Measurements from ENCODE around the gene PTEN. TPM values are rescaled to one million over a fixed set of nuclear protein-coding genes. Genes with fewer than 3 reads are reported as not detected.
"Not testable (repeated sequence)": the region's sequence is repeated elsewhere in the genome, so short reads cannot be mapped to it uniquely, and the experiment has no call there.

Gene PTEN
- total RNA-seq: 86.1 and 94.5 TPM in 2 replicates

DNA sequence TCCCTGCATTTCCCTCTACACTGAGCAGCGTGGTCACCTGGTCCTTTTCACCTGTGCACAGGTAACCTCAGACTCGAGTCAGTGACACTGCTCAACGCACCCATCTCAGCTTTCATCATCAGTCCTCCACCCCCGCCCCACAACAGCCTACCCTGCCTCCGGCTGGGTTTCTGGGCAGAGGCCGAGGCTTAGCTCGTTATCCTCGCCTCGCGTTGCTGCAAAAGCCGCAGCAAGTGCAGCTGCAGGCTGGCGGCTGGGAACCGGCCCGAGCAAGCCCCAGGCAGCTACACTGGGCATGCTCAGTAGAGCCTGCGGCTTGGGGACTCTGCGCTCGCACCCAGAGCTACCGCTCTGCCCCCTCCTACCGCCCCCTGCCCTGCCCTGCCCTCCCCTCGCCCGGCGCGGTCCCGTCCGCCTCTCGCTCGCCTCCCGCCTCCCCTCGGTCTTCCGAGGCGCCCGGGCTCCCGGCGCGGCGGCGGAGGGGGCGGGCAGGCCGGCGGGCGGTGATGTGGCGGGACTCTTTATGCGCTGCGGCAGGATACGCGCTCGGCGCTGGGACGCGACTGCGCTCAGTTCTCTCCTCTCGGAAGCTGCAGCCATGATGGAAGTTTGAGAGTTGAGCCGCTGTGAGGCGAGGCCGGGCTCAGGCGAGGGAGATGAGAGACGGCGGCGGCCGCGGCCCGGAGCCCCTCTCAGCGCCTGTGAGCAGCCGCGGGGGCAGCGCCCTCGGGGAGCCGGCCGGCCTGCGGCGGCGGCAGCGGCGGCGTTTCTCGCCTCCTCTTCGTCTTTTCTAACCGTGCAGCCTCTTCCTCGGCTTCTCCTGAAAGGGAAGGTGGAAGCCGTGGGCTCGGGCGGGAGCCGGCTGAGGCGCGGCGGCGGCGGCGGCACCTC lies at the start of gene PTEN, which contains the start of gene KLLN:
Gene PTEN (plus strand): TSS at position 573 of the 891 bp plus-strand sequence. CDS start 845 bp downstream, outside the sequence.
Gene KLLN (minus strand): TSS at position 481 of the 891 bp plus-strand sequence. CDS start 1,046 bp downstream, outside the sequence.
- intact Hi-C loops (cut with micrococcal nuclease): loop anchor here (1.0 to 10.0 kb wide), 8 partner anchors 54 to 972 kb away; partner anchors contain the start of genes GLUD1, PAPSS2 and SHLD2

DNA sequence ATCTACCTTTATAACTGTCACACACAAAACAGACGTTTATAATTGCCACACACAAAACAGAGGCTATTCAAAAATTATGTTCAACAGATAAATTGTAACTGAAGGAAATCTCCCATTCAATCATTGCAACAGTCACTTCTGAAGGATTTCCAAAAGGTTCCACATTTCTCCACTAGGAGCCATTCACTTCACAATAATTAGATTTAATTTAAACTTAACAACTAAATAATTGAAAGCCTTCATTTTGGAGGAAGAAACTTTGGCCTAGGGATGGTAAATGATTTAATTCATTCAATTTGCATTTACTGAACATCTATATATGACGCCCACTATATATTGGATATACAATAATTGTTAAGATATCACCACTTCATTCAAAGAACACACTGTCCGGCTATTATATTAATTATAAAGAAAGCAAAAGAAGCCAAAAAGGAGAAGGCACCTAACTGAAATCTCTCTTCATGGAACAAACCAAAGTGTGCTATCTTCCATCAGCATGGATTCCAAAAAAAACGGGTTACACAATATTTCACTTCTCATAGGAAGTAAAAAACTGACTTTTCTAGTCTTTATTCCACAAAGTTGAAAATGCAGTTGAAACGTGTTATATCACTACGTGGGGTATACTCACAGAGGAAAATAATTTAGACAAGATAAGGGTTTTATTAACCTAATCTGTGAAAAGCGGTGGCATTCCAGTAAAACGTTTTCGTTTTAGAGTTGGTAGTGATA lies 47.1 kb upstream of the PTEN start:
- intact Hi-C loops (cut with micrococcal nuclease): loop anchor here (5.0 to 10.0 kb wide), 4 partner anchors 34 to 722 kb away; partner anchors contain the start of genes GLUD1 and SHLD2

DNA sequence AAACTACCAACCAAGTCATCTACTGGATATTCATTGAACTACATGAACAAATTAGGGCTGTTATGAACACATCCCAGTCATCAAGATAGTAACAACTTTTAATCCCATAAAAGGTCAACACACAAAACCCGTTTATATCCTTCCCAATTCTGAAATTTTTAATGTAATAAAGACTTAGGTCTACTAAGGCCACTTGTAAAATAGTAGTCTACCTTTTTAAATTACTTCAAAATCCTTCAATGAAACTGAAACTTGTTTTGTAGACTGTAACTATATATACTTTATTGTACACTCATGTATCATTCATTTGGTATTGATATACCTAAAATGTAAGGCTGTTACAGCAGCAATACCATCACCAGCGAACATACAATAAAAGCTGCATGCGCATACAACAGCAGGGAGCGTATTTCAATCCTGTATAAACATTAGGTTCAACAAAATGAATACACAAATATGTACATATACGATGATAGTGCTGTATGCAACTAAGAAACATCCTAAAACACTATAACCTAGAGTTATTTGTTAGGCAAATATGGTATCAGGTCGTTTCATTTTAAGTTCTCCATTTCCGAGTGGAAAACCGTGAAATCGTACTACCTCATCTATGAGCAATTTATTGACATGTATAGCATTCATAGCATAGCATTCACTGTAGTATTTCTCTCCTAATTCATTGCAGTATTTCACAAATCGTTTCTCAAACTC lies 46.4 kb upstream of the PTEN start:
- intact Hi-C loops (cut with micrococcal nuclease): loop anchor here (5.0 to 10.0 kb wide), 4 partner anchors 35 to 722 kb away; partner anchors contain the start of genes GLUD1 and SHLD2

DNA sequence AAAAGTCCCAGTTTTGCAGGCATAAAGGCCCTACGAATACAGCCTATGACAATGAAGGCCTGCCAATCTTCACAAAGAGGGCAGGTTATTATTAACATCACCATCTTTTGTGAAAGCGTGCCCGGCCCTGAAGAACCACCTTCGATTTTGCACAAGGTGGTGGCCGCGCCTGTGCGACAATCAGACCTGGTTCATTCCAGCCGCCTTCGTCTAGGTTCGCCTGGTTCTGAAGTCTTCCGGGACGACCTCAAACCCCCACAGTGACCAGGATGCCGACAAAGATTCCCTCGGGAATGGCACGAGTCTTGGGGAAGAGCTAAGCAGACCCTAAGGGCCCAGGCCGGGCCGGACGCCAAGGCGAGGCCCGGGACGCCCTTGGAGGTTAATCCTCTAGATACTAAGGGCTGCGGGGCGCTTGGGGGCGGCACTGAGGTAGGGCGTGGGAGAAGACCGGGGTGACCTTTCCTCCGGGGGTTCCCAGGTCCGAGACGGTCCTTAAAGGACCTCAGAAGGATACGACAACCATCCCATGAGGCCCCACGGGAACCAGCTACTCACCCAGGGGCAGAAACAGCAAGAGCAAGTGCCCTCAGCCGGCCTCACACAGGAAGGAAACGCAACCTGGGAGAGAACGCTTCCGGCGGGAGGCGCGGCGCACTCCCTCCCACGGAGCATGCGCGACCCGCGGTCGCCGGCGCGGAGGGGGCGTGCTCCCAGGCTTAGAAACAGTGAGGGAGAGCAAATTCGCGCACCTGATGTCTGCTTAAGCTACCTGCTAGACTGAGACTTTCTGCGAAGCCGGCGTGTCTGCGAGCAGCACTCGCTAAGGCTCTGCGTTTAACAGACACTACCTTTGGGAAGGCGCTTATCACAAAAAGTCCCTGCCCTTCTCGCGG lies 45.6 kb upstream of the PTEN start, which contains the start of gene ATAD1:
Gene ATAD1 (minus strand): TSS at position 618 of the 896 bp plus-strand sequence. CDS start 3,627 bp downstream, outside the sequence.
- intact Hi-C loops (cut with micrococcal nuclease): loop anchor here (1.0 to 10.0 kb wide), 6 partner anchors 36 to 735 kb away; partner anchors contain the start of genes GLUD1 and SHLD2

DNA sequence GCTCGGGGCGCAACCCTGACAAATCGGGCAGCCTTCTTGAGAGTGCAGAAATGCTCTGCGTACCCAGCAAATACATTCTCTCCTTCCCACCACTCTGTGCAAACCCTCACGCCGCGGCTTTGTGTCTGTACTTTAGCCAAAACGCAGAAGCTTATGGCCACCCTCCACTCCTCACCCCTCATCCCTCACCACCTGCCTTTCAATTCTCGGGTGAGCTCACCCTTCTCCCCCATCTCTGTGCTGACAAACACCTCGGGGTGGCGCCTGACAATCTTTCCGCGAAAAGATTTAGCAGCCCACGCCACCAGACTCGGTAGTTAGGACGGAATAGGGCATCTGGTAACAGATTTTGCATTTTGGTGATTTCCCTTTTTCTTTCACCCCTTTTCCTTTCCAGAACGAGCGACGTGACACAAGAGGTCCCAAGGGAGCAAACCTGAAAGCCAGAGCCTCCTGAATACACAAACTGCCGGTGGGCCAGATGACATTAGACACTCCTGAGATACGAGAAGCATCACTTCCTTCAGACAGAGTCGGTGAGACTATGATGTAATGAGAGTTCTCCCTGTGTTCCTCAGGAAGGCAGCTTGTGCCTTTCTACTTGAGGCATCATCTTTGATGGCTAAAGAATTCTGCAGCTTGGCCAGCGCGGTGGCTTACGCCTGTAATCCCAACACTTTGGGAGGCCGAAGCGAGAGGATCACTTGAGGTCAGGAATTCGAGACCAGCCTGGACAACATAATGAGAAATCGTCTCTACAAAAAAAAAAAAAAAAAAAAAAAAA lies 44.7 kb upstream of the PTEN start:
- intact Hi-C loops (cut with micrococcal nuclease): loop anchor here (1.0 to 10.0 kb wide), 6 partner anchors 36 to 735 kb away; partner anchors contain the start of genes GLUD1 and SHLD2

DNA sequence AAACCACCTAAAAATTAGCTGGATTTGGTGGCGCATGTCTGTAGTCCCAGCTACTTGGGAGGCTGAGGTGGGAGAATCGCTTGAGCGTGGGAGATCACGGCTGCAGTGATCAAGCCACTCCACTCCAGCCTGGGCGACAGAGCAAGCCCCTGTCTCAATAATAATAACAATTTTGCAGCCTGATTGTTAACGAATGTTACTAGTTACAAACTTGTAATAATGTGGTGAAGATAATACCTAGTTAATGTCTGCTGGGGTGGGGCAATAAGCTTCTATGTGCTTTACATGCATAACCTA lies 44.2 kb upstream of the PTEN start:
- intact Hi-C loops (cut with micrococcal nuclease): loop anchor here (5.0 to 10.0 kb wide), 4 partner anchors 37 to 724 kb away; partner anchors contain the start of genes GLUD1 and SHLD2

DNA sequence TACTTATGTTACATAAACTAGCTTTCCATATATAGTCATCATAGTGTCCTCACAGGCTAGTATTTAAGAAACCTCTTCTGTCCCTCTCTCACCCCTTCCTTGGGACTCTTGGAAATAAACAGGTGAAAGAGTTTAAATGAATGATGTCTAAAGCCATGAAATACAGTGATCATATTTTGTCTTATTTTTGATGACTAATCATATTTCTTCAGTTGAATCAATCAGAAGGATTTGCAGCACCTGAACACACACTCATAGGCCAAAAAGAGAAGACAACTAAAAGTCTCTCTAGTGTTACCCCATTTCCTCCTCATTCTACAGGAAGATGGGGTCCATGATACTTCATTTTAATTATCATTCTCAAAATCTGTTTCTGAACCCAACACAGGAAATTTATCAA lies 36.8 kb upstream of the PTEN start:
- intact Hi-C loops (cut with micrococcal nuclease): no loop called here

DNA sequence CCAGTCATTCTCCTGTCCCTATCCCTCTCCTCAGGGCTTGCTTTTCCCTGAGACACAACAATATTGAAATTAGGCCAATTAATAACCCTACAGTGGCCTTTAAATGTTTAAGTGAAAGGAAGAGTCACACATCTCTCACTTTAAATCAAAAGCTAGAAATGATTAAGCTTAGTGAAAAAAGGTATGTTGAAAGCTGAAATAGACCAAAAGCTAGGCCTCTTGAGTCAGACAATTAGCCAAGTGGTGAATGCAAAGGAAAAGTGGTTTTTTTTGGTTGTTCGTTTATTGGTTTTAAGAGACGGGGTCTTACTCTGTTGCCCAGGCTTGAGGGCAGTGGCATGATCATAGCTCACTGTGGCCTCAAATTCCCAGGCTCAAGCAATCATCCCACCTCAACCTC lies 35.7 kb upstream of the PTEN start:
- intact Hi-C loops (cut with micrococcal nuclease): no loop called here

DNA sequence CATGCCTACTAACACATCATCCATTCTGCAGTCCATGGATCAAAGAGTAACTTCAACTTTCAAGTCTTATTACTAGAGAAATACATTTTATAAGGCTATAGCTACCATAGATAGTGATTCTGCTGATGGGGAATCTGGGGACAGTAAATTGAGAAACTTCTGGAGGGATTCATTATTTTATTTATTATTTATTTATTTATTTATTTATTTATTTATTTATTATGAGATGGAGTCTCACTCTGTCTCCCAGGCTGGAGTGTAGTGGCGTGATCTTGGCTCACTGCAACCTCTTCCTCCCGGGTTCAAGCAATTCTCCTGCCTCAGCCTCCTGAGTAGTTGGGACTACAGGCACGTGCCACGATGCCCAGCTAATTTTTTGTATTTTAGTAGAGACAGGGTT lies 34.4 kb upstream of the PTEN start:
- intact Hi-C loops (cut with micrococcal nuclease): not testable (repeated sequence)

DNA sequence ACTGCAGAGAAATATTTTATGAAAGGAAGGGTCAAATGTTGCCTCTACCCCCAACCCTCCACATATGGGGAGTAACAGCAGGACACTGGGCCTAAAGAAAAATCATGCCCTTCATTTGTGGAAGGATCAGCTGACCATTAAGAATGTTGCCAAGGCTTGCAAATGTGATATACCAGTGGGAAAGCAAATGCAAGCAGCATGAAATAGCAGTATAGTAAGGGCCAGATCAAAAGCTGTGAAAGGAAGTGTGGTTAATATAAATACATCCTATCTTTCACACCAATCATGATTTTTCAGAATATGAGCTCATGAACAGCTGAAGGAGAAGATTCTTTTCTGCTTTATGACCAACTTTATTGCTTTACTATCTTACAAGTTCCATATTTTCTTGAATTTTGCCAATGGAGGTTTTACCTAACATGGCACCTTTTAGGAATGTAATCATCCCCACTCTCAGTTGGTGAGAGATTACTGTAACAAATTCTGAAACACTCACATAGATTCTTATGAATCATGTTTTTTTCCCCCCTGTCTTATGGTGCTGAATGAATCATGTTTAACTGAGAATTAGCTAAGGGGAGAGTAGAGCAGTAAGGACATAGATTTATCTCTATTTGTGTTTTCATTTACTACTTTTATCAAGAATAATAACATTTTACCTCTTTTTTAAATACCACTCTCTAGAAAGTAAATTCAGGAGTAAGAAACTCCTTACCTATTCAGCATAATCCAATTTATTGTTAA lies 33.3 kb upstream of the PTEN start:
- intact Hi-C loops (cut with micrococcal nuclease): no loop called here

DNA sequence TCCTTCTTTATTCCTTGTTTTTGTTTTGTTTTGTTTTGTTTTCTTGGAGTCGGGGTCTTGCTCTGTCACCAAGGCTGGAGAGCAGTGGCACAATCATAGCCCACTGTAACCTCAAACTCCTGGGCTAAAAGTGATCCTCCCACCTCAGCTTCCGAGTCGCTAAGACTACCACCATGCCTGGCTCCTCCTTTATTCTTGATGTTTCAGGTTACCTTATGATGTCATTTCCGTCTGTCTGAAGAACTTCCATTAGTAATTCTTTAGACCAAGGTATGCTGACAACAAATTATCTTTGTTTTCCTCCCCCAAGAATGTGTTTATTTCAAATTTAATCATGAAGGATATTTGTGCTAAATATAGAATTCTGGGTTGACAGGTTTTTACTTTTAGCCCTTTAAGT lies 27.3 kb upstream of the PTEN start:
- intact Hi-C loops (cut with micrococcal nuclease): no loop called here

DNA sequence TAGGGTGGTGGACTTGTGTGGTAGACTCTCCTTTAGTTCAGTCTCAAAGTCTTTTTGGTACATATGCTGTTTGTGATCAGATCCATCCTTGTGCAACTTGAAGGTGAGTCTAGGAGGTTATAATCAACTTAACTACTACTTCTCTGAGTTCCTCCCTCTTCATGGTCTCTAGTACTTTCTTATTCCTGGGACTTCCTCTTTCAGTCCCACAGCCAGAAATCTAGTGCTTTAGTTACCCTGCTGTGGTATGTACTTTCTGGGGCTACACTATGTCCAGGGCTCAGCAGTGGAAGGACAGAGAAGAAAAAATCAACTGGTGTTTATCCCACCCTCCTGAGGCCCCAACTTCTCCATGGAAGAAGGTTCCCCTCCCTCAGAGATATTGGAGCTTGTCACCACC lies 26.0 kb upstream of the PTEN start:
- intact Hi-C loops (cut with micrococcal nuclease): no loop called here

DNA sequence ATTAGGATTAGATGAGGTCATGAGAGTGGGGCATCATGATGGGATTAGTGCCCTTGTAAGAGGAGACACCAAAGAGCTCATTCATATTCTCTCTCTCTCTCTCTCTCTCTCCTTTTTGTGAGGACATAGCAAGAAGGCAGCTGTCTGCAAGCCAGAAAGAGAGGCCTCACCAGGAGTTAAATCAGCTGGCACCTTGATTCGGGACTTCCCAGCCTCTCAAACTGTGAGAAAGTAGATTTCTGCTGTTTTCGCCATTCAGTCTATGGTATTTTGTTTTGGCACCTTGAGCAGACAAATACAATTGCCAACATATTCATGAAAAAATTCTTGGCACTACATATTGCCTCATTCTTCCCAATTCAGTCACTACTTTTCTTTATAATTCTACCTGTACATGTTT lies 24.8 kb upstream of the PTEN start:
- intact Hi-C loops (cut with micrococcal nuclease): no loop called here

DNA sequence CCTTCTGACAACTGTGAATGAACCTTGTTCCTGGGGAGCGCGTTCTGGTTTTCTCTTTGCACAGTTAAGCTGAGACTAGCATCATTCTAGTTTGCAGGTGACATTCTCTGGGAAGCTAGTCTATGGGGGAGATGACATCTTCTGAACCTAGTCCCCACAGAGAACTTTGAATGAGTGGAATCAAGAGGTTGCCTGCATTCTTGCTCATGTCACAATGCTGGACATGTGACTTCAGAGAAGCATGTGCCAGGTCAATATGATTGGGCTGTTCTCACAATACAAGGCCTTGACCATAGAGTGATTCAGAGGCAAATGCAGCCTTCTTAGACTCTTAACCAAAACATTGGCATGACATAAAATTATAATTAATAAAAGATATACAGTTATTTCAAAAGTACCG lies 22.2 kb upstream of the PTEN start:
- intact Hi-C loops (cut with micrococcal nuclease): no loop called here

DNA sequence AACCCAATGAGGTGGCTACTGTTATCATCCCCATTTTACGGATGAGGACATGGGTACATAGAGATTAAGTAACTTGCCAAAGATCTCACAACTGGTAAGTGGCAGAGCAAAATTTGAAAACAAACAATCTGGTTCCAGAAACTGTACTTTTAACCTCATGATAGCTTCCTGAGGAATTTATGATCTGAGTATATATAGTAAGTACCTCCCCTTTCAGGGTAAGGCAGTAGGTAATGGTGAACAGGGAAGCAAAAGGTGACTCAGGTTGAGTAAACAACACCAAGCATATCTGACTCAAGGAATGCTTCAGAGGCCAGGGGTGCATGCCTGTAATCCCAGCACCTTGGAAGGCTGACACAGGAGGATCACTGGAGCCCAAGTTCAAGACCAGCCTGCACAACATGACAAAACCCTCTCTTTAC lies 21.2 kb upstream of the PTEN start:
- intact Hi-C loops (cut with micrococcal nuclease): no loop called here

DNA sequence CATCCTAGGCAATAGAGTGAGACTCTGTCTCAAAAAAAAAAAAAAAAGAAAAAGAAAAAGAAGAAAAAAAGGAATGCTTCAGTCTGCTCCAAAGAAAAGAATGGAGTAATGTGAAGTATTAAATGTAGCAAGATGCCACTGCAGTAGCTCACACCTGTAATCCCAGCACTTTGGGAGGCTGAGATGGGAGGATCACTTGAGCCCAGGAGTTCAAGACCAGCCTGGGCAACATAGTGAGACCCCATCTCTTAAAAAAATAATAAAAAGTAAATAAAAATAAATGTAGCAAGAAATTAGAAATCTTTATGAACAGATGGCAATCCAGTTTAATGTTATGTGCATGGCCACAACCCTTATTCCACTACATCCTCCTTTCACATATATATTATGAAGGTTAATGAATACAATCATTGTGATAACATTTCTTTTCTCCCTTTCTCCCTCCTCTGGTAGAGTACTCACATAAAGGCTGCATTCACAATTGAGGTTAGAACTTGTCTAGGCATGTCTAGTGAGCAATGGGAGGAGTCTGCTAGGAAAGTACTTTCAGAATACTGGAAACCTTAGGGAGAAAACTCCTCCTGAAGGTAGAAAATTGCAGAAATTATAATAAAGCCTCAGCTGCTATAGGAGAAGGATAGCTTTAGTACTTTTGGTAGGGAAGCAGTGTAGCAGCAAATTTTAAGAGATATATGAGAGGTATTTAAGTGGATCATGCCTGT lies 20.5 kb upstream of the PTEN start:
- intact Hi-C loops (cut with micrococcal nuclease): no loop called here

DNA sequence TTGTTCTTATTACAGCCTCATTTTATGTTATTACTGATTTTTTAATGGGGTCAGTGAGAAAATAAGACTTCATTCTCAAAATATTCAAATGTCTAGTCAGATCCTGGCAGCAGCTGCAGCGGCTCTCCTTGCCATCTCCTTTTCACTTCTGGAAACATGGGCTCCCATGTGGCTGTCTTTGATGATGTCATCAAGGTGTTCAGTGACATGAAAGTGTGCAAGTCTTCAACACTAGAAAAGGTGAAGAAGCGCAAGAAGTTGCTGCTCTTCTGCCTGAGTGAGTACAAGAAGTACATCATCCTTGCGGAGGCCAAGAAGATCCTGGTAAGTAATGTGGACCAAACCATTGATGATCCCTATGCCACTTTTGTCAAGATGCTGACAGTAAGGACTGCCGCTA lies 19.7 kb upstream of the PTEN start:
- intact Hi-C loops (cut with micrococcal nuclease): no loop called here

Data from T-helper 2 cell treated with Interferon-gamma antibody and Interleukin-4, amounts not matched to agents 100 ng/mL and 5 ng/mL, for 36 hours (primary cell).